ENCODE results near the gene PKP2.

The PKP2 gene

DNA sequence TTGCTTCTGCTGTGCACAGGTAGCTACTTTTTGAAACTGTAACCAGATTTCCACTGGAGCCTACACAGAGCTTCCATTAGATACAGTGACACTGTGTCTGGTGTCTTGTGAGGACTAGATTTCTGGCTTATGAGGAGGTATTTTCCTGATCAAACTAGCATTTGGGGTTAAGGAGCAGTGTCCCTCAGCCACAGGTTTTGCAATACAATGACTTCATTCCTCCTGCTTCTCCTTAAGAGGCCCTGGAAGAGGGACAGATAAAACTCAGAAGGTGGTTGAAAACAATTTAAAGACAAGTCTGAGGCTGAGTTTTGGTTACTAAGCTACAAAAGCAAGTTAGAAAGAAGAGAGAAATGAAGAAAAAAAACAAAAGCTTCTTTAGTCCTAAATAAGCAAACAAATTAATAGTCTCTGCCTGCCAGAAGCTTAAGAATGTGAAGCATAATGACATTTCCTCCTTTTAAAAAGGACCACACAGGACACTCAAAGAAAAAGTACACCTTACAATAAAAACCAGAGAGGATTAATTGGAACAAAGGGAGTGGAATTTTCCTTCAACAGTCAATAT lies 53.0 kb downstream of the PKP2 start:
- H3K9me3 ChIP-seq = no peaks in the 10 kb centered on the region
- no peak overlapping the region for H3K4me3 ChIP-seq (ENCODE audit: low read depth in 1 of 2, low read length in 1 of 2)
- H3K4me1 ChIP-seq (ENCODE audit: control insufficient read depth in 1 of 2, insufficient read depth in 1 of 2, low read depth in 1 of 2, low read length in 1 of 2) = peaks cover 5 to 6% of the 10 kb centered on the region in 2 experiments
- H3K27ac ChIP-seq = peak overlapping the region; percentile 33
- TF ChIP-seq CTCF (IDR thresholded peaks at IDR 0.05) = no peak
- H3K27me3 ChIP-seq = no peaks in the 10 kb centered on the region
- peaks cover 21% of the 10 kb centered on the region for H3K36me3 ChIP-seq

- Histone ChIP-seq H3K4me1 (ENCODE audit: control insufficient read depth in 1 of 2, insufficient read depth in 1 of 2, low read depth in 1 of 2, low read length in 1 of 2) (peaks cover 5 to 6% of the 10 kb centered on the region in 2 experiments), H3K36me3 (peaks cover 29% of the 10 kb centered on the region), H3K27me3 (no peaks in the 10 kb centered on the region), H3K9me3 (no peaks in the 10 kb centered on the region), H3K4me3 (ENCODE audit: low read depth in 1 of 2, low read length in 1 of 2) (no peak overlapping the region), H3K27ac (no peak overlapping the region)
- no peak for TF ChIP-seq CTCF (IDR thresholded peaks at IDR 0.05)
These were observed 55.5 kb downstream of the PKP2 start for GRCh38 chr12:32841061-32841460.

- peaks cover 29% of the 10 kb centered on the region for H3K36me3 ChIP-seq
- H3K4me1 ChIP-seq (ENCODE audit: control insufficient read depth in 1 of 2, insufficient read depth in 1 of 2, low read depth in 1 of 2, low read length in 1 of 2) = peaks cover 5 to 6% of the 10 kb centered on the region in 2 experiments
- no peaks in the 10 kb centered on the region for H3K9me3 ChIP-seq
- no peak for TF ChIP-seq CTCF (IDR thresholded peaks at IDR 0.05)
- no peak overlapping the region for H3K4me3 ChIP-seq (ENCODE audit: low read depth in 1 of 2, low read length in 1 of 2)
- H3K27me3 ChIP-seq = no peaks in the 10 kb centered on the region
- H3K27ac ChIP-seq = no peak overlapping the region
These were observed 56.7 kb downstream of the PKP2 start for GRCh38 chr12:32839828-32840227.

DNA sequence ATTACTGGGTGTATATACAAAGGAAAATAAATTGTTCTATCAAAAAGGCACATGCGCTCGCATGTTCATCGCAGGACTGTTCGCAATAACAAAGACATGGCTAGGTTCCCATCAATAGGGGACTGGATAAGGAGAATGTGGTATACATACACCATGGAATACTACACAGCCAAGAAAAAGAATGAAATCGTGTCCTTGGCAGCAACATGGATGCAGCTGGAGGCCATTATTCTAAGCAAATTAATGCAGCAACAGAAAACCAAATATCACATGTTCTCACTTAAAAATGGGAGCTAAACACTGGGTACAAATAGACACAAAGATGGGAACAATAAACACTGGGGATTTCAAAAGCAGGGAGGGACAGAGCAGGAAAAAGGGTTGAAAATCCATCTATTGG lies 58.6 kb downstream of the PKP2 start:
- no peaks in the 10 kb centered on the region for H3K4me1 ChIP-seq (ENCODE audit: control insufficient read depth in 1 of 2, insufficient read depth in 1 of 2, low read depth in 1 of 2, low read length in 1 of 2)
- H3K4me3 ChIP-seq (ENCODE audit: low read depth in 1 of 2, low read length in 1 of 2) = no peak overlapping the region

GRCh38 chr12:32836710-32837109 lies 59.9 kb downstream of the PKP2 start:
- Histone ChIP-seq H3K36me3 (peaks cover 29% of the 10 kb centered on the region), H3K9me3 (no peaks in the 10 kb centered on the region), H3K4me1 (ENCODE audit: control insufficient read depth in 1 of 2, insufficient read depth in 1 of 2, low read depth in 1 of 2, low read length in 1 of 2) (no peaks in the 10 kb centered on the region), H3K27me3 (no peaks in the 10 kb centered on the region), H3K4me3 (ENCODE audit: low read depth in 1 of 2, low read length in 1 of 2) (no peak overlapping the region), H3K27ac (no peak overlapping the region)
- no peak for TF ChIP-seq CTCF (IDR thresholded peaks at IDR 0.05)

More for the DNA sequence above, 58.6 kb downstream of the PKP2 start:
- Histone ChIP-seq H3K9me3 (no peaks in the 10 kb centered on the region), H3K27ac (no peak overlapping the region), H3K36me3 (peaks cover 29% of the 10 kb centered on the region), H3K27me3 (no peaks in the 10 kb centered on the region)
- no peak for TF ChIP-seq CTCF (IDR thresholded peaks at IDR 0.05)
